K562 (cell line): ENCODE data around the gene SLC20A1. TPM values are rescaled to one million over a fixed set of nuclear protein-coding genes. Genes with fewer than 3 reads are reported as not detected.

ENCODE experiments used
- ARID2 ChIP-seq: fragments of 450-650 bp; IDR thresholded peaks from 2 replicates; pipeline ENCODE4 v1.6.1; 2017; ENCODE audit warnings: antibody characterized with exemption, mild to moderate bottlenecking
- BACH1 ChIP-seq: fragments of 200-800 bp; sonication (Bioruptor generic); IDR thresholded peaks from 2 replicates; pipeline ENCODE4 v1.6.1; 2016; ENCODE audit warnings: missing genetic modification characterization, missing compliant biosample characterization
- BRD9 ChIP-seq: fragments of 450-650 bp; IDR thresholded peaks from 2 replicates; pipeline ENCODE4 v1.6.1; 2018; ENCODE audit warnings: low read depth; ENCODE audit not compliant: partially characterized antibody
- ELK1 ChIP-seq: sonication (generic); formaldehyde crosslinking; IDR thresholded peaks from 2 replicates; pipeline ENCODE4 v1.8.1; 2022; ENCODE audit warnings: missing genetic modification reagents
- NR2C2 ChIP-seq, 2 experiments: fragments of 200-800 bp in 1 of 2; sonication (Bioruptor generic) in 1 of 2; sonication (generic) in 1 of 2; formaldehyde crosslinking in 1 of 2; IDR thresholded peaks; 2 replicates each; pipeline versions ENCODE4 v1.6.1 to v1.8.0; 2016 to 2022; ENCODE audit warnings: mild to moderate bottlenecking in 1 of 2, missing compliant biosample characterization in 1 of 2, missing genetic modification characterization in 1 of 2, missing genetic modification reagents in 1 of 2
- PATZ1 ChIP-seq: fragments of 250-450 bp; sonication (Bioruptor Pico); IDR thresholded peaks from 2 replicates; pipeline ENCODE4 v1.5.0; 2020; ENCODE audit warnings: mild to moderate bottlenecking, borderline replicate concordance
- POLR2A ChIP-seq: fragments of 450-650 bp; conservative IDR thresholded peaks from 2 replicates; pipeline ENCODE4 v1.6.1; 2016
- SAFB2 ChIP-seq: fragments of 200-400 bp; formaldehyde crosslinking; IDR thresholded peaks from 2 replicates; pipeline ENCODE4 v1.6.1; 2018; ENCODE audit warnings: borderline replicate concordance, low read length, low read depth, moderate library complexity; ENCODE audit not compliant: severe bottlenecking
- SMAD3 ChIP-seq: fragments of 450-650 bp; formaldehyde crosslinking; conservative IDR thresholded peaks from 2 replicates; pipeline ENCODE4 v1.4.0; 2020; ENCODE audit warnings: mild to moderate bottlenecking
- TEAD1 ChIP-seq, 2 experiments: fragments of 450-650 bp in 1 of 2; sonication (generic) in 1 of 2; formaldehyde crosslinking; IDR thresholded peaks; 2 replicates each; pipeline versions ENCODE4 v1.4.0 to v1.8.0; 2020 to 2022; ENCODE audit warnings: mild to moderate bottlenecking in 2 of 2, missing genetic modification reagents in 1 of 2
- TFAP4 ChIP-seq: sonication (generic); formaldehyde crosslinking; IDR thresholded peaks from 2 replicates; pipeline ENCODE4 v1.8.0; 2022; ENCODE audit warnings: missing genetic modification reagents, mild to moderate bottlenecking, moderate library complexity, borderline replicate concordance
- THRB ChIP-seq: fragments of 450-650 bp; formaldehyde crosslinking; conservative IDR thresholded peaks from 2 replicates; pipeline ENCODE4 v1.4.0; 2022; ENCODE audit warnings: mild to moderate bottlenecking, missing genetic modification characterization
- ZNF197 ChIP-seq: fragments of 200-800 bp; sonication (Bioruptor generic); IDR thresholded peaks from 2 replicates; pipeline ENCODE4 v1.6.1; 2016; ENCODE audit warnings: low read depth, missing genetic modification characterization, missing compliant biosample characterization
- ZNF609 ChIP-seq: sonication (generic); formaldehyde crosslinking; IDR thresholded peaks from 2 replicates; pipeline ENCODE4 v1.8.1; 2023; ENCODE audit warnings: missing genetic modification reagents, mild to moderate bottlenecking, borderline replicate concordance
- ZNF79 ChIP-seq: fragments of 250-450 bp; sonication (Bioruptor Pico); IDR thresholded peaks from 2 replicates; pipeline ENCODE4 v1.4.0; 2020; ENCODE audit warnings: low read depth, mild to moderate bottlenecking, moderate library complexity
- polyA plus RNA-seq, 8 experiments: library from polyadenylated mRNA; depleted of rRNA in 4 of 8; stranded (reverse) in 5 of 8; unstranded in 3 of 8; fragments of >200 nt; fragmentation: Nextera tagmentation in 2 of 8; fragmentation: Illumina TruSeq in 1 of 8; extraction: Ambion mirVana in 2 of 8; extraction: Trizol in 1 of 8; gene quantifications; 2 replicates each; pipeline versions ENCODE4 v1.2.1 to v1.2.3, GENCODE V29; 2011 to 2014; ENCODE audit warnings: inconsistent platforms in 1 of 8, missing spikeins in 1 of 8
- total RNA-seq, 7 experiments: library from RNA; depleted of rRNA in 6 of 7; stranded (reverse); fragments of >200 nt in 6 of 7; fragmentation: Illumina TruSeq in 2 of 7; extraction: Trizol in 2 of 7; gene quantifications; 2 replicates each; pipeline versions ENCODE4 v1.2.1 to v1.2.3, GENCODE V29; 2011 to 2021; ENCODE audit warnings: low replicate concordance in 1 of 7

Gene SLC20A1
- total and polyA plus RNA-seq, 9 of the 15 experiments (the other 6 are each of a cell fraction or from before 2014, with no cell fraction given), result 53.8 to 150 (median 74.7) TPM

- TF ChIP-seq THRB (CRISPR knock-in tag) (0 out of 2 replicates have a peak, but pooled peaks have one; percentile 49), BRD9 (no peak), BACH1 (tag) (peak; percentile 33; the same call in 1 of the 2 replicates), ZNF609 (CRISPR knock-in tag) (no peak), TFAP4 (0 out of 2 replicates have a peak, but pooled peaks have one; percentile 16), ZNF197 (CRISPR knock-in tag) (peak; percentile 49), TEAD1 (CRISPR knock-in tag; IDR thresholded peaks at IDR 0.05) (0 out of 4 replicates have a peak, but pooled peaks of 1 of the 2 experiments have one; percentile 23), ELK1 (CRISPR knock-in tag) (no peak), ARID2 (no peak), SMAD3 (CRISPR knock-in tag) (peak; percentile 54; the same call in 1 of the 2 replicates), NR2C2 (CRISPR knock-in tag; IDR thresholded peaks at IDR 0.05) (no peak), NR2C2 (tag; IDR thresholded peaks at IDR 0.05) (peak; percentile 34; the same call in 1 of the 2 replicates), SAFB2 (no peak), POLR2A (peak; percentile 54; the same call in 1 of the 2 replicates), PATZ1 (CRISPR knock-in tag) (no peak), ZNF79 (peak; percentile 68; the same call in 1 of the 2 replicates)
These were observed 19.5 kb downstream of the SLC20A1 start (continued) for GRCh38 chr2:112665113-112665780.
